HG03558 (cell line): ENCODE data around the gene UROC1.

ENCODE experiments used
- ATAC-seq: cut with Tn5 transposase; IDR thresholded peaks from one replicate; pipeline ENCODE4 v1.9.1; 2021; ENCODE audit warnings: moderate number of reproducible peaks; ENCODE audit not compliant: unreplicated experiment; ENCODE audit errors: extremely low read depth

Gene UROC1

GRCh38 chr3:126433496-126434263 is 83.9 kb downstream of the UROC1 start:
- ATAC-seq, result no peak

DNA sequence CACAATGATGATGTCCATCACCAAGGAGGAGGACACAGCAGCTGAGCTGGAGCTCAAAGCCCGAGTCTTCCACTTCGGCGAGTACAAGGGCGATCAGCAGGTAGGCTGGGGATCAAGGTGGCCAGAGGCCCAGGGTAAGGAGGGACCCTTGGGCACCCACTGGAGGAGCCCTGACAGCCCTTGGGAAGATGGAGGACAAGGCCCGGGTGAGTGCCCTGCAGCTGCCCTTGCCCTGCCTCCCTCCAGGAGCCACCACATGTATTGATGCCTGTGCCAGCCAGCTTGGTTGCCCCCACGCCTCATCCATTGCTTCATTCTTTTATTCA is 84.5 kb downstream of the UROC1 start:
- ATAC-seq, result no peak

DNA sequence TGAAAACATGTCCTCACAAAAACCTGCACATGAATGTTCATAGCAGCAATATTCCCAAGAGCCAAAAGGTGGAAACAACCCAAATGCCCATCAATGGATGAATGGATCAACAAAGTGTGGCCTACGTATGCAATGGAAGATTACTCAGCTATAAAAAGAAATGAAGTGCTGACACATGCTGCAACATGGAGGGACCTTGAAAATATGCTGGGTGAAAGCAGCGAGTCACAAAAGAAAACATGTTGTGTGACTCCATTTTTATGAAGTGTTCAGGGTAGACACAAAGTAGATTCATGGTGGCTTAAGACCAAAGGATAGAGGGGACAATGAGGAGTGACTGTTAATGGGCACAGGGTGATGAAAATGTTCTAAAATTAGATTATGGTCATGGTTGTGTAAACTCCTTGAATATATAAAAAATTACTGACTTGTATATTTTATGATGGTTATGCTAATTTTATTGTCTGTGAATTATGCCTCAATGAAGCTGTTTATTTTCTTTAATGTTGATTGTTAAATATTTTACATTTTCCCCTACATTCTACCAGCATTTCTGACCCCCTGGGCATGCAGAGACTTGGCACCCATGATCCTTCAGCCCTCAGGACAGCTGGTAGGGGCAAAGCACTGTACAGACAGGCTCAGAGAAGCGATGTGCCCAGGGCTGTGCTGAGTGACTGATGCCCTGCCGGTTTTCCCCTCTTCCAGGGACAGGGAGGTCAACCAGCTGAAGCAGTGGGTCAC is 85.0 kb downstream of the UROC1 start:
- no peak for ATAC-seq
